ENCODE data around the gene CNTNAP1. TPM values are rescaled to one million over a fixed set of nuclear protein-coding genes. Genes with fewer than 3 reads are reported as not detected.

CNTNAP1 gene
- total RNA-seq, 1 experiment from 2014 or later, result 7.7 TPM

GRCh38 chr17:42702446-42702845, 20.1 kb downstream of the CNTNAP1 start:
- no peak overlapping the region for H2BK120ac ChIP-seq (ENCODE audit: low read depth, low read length, poor library complexity, severe bottlenecking)
- H3T11ph ChIP-seq (ENCODE audit: low read length), result no peak overlapping the region
- H3K23ac ChIP-seq (ENCODE audit: insufficient read length, low read depth, low read length), result no peak overlapping the region
- H3K14ac ChIP-seq (ENCODE audit: insufficient read depth, low read length), result no peak overlapping the region
- H3K79me1 ChIP-seq (ENCODE audit: insufficient read depth, low read depth, low read length, poor library complexity, severe bottlenecking), result no peaks in the 10 kb centered on the region
- H3K4me3 Mint-ChIP-seq, result no peak overlapping the region
- no peak for DNase-seq
- no peak overlapping the region for H2AK5ac ChIP-seq (ENCODE audit: insufficient read length, low read length)
- no peak overlapping the region for H2BK5ac ChIP-seq (ENCODE audit: insufficient read length, low read length)
- H2BK20ac ChIP-seq (ENCODE audit: low read depth, low read length, poor library complexity, severe bottlenecking), result no peak overlapping the region
- H2BK15ac ChIP-seq (ENCODE audit: low read depth, low read length), result no peak overlapping the region
- H3K36me3 Mint-ChIP-seq (ENCODE audit: insufficient read depth in 1 of 3, low read depth in 3 of 3), result peaks cover 9 to 57% (median 44%) of the 10 kb centered on the region in 3 experiments; a peak in 6 of 7 replicates
- H2BK12ac ChIP-seq (ENCODE audit: insufficient read length, low read depth, low read length), result no peak overlapping the region
- H3K9me3 Mint-ChIP-seq, result no peaks in the 10 kb centered on the region
- no peak overlapping the region for H4K91ac ChIP-seq (ENCODE audit: insufficient read length, low read depth, low read length)
- no peak overlapping the region for H2AFZ ChIP-seq (ENCODE audit: low read length)
- H3K23me2 ChIP-seq (ENCODE audit: insufficient read length, low read depth, low read length, poor library complexity, severe bottlenecking), result no peaks in the 10 kb centered on the region
- H4K20me1 ChIP-seq (ENCODE audit: control insufficient read depth, insufficient read depth, insufficient read length), result no peaks in the 10 kb centered on the region
- H3K56ac ChIP-seq (ENCODE audit: insufficient read length, low read depth, low read length), result no peak overlapping the region
- no peak overlapping the region for H3K27ac ChIP-seq (ENCODE audit: insufficient read length, low read depth, low read length)
- no peak overlapping the region for H3K4ac ChIP-seq (ENCODE audit: low read depth, low read length)
- H3K18ac ChIP-seq (ENCODE audit: insufficient read length, low read depth, low read length), result no peak overlapping the region
- no peak overlapping the region for H4K8ac ChIP-seq (replicated peaks; ENCODE audit: insufficient read length, low read depth, low read length)
- no peaks in the 10 kb centered on the region for H3K4me1 ChIP-seq (ENCODE audit: insufficient read depth, low read length)
- H3K4me1 Mint-ChIP-seq, result peaks cover 8 to 25% of the 10 kb centered on the region in 2 experiments
- no CpG with 5 or more reads among the region's 11 CpGs for WGBS (ENCODE audit: extremely low coverage, insufficient read length, low lambda C conversion rate)
- no peak overlapping the region for H3K4me2 ChIP-seq (ENCODE audit: insufficient read depth, insufficient read length, low read length)
- no peaks in the 10 kb centered on the region for H3K79me2 ChIP-seq (ENCODE audit: insufficient read depth, low read length)
- no peak overlapping the region for H4K5ac ChIP-seq (ENCODE audit: insufficient read length, low read depth, low read length)
- H3K9me3 ChIP-seq (ENCODE audit: control insufficient read depth, low read depth, low read length), result no peaks in the 10 kb centered on the region
- H3K27me3 Mint-ChIP-seq (ENCODE audit: low read depth), result no peaks in the 10 kb centered on the region
- H3K27ac Mint-ChIP-seq, result no peak overlapping the region; a peak in 1 of 7 replicates
- H3K27me3 ChIP-seq (ENCODE audit: insufficient read depth, low read length), result no peaks in the 10 kb centered on the region
- no peak for TF ChIP-seq CTCF (conservative IDR thresholded peaks at IDR 0.05)
- no peak overlapping the region for H3K9ac ChIP-seq (ENCODE audit: extremely low read depth, insufficient read length, low read length)

Measured in H9 (cell line).